Measurements from ENCODE around the gene GBX1. TPM values are rescaled to one million over a fixed set of nuclear protein-coding genes. Genes with fewer than 3 reads are reported as not detected.

GBX1 gene
- total RNA-seq, 1 donor from 2014 or later: not detected

- TF ChIP-seq CTCF (IDR thresholded peaks at IDR 0.05): no peak
- DNase-seq (no peak), ATAC-seq (no peak)
- Histone ChIP-seq H3K27ac (no peak overlapping the region), H3K9me3 (no peaks in the 10 kb centered on the region), H3K4me3 (no peak overlapping the region), H3K36me3 (no peaks in the 10 kb centered on the region), H3K4me1 (no peaks in the 10 kb centered on the region), H3K27me3 (ENCODE audit: low read depth) (peaks cover 11% of the 10 kb centered on the region)
- intact Hi-C loops (cut with DNase I): no loop called here
These were observed 25.9 kb upstream of the GBX1 start for GRCh38 chr7:151193203-151193978.

- intact Hi-C loops (cut with DNase I): no loop called here
- H3K36me3 ChIP-seq: no peaks in the 10 kb centered on the region
- no peak for DNase-seq
These were observed 24.6 kb upstream of the GBX1 start for GRCh38 chr7:151192002-151192539.

GRCh38 chr7:151191544-151191943, 24.1 kb upstream of the GBX1 start:
- intact Hi-C loops (cut with DNase I): no loop called here
- peaks cover 11% of the 10 kb centered on the region for H3K27me3 ChIP-seq (ENCODE audit: low read depth)
- ATAC-seq (no peak), DNase-seq (no peak)
- H3K36me3 ChIP-seq: no peaks in the 10 kb centered on the region
- no peak overlapping the region for H3K4me3 ChIP-seq
- H3K9me3 ChIP-seq: no peaks in the 10 kb centered on the region
- H3K27ac ChIP-seq: no peak overlapping the region
- no peak for TF ChIP-seq CTCF (IDR thresholded peaks at IDR 0.05)
- H3K4me1 ChIP-seq: no peaks in the 10 kb centered on the region

More at GRCh38 chr7:151192002-151192539, 24.6 kb upstream of the GBX1 start:
- H3K4me3 ChIP-seq: no peak overlapping the region
- no peaks in the 10 kb centered on the region for H3K9me3 ChIP-seq
- no peak for ATAC-seq
- H3K4me1 ChIP-seq: no peaks in the 10 kb centered on the region
- H3K27ac ChIP-seq: no peak overlapping the region
- no peak for TF ChIP-seq CTCF (IDR thresholded peaks at IDR 0.05)
- H3K27me3 ChIP-seq (ENCODE audit: low read depth): peaks cover 11% of the 10 kb centered on the region

- no peak for TF ChIP-seq CTCF (IDR thresholded peaks at IDR 0.05)
- no peaks in the 10 kb centered on the region for H3K4me1 ChIP-seq
- H3K4me3 ChIP-seq: no peak overlapping the region
- intact Hi-C loops (cut with DNase I): no loop called here
- H3K9me3 ChIP-seq: no peaks in the 10 kb centered on the region
- no peak for ATAC-seq
- no peak for DNase-seq
- peaks cover 5% of the 10 kb centered on the region for H3K27me3 ChIP-seq (ENCODE audit: low read depth)
- no peaks in the 10 kb centered on the region for H3K36me3 ChIP-seq
- no peak overlapping the region for H3K27ac ChIP-seq
These were observed 21.5 kb upstream of the GBX1 start for GRCh38 chr7:151189038-151189437.

GRCh38 chr7:151188252-151188542, 20.7 kb upstream of the GBX1 start:
- H3K27me3 ChIP-seq (ENCODE audit: low read depth): peaks cover 5% of the 10 kb centered on the region
- H3K27ac ChIP-seq: no peak overlapping the region
- no peak for TF ChIP-seq CTCF (IDR thresholded peaks at IDR 0.05)
- H3K4me1 ChIP-seq: no peaks in the 10 kb centered on the region
- no peak overlapping the region for H3K4me3 ChIP-seq
- intact Hi-C loops (cut with DNase I): no loop called here
- ATAC-seq: no peak
- no peaks in the 10 kb centered on the region for H3K9me3 ChIP-seq
- no peak for DNase-seq
- H3K36me3 ChIP-seq: no peaks in the 10 kb centered on the region
